ENCODE results near the gene ITPR2. TPM values are rescaled to one million over a fixed set of nuclear protein-coding genes. Genes with fewer than 3 reads are reported as not detected.

ITPR2 gene
- total and polyA plus RNA-seq, 2 of the 8 experiments (the other 6 are each of a cell fraction or from before 2014, with no cell fraction given): 4.1 to 48.3 TPM

- POLR2A ChIA-PET (ENCODE audit: partially characterized antibody): no interaction called here
- Histone ChIP-seq H3K56ac (replicated peaks; ENCODE audit: insufficient read length, low read depth, low read length) (no peak overlapping the region), H4K20me1 (replicated peaks in 1 of 2; ENCODE audit: control insufficient read depth in 1 of 2, insufficient read depth in 2 of 2, low read length in 2 of 2) (no peaks in the 10 kb centered on the region), H4K91ac (replicated peaks; ENCODE audit: insufficient read length, low read length) (no peak overlapping the region), H3K18ac (ENCODE audit: extremely low read depth, low read length) (no peak overlapping the region), H2BK20ac (ENCODE audit: low read length) (no peak overlapping the region), H2AK5ac (ENCODE audit: low read depth, low read length) (no peak overlapping the region), H3K23me2 (ENCODE audit: low read depth, low read length) (no peaks in the 10 kb centered on the region), H3K4me2 (ENCODE audit: insufficient read depth in 1 of 2, low read depth in 2 of 2, low read length in 2 of 2) (no peak overlapping the region), H3K27ac (ENCODE audit: low read depth, low read length) (no peak overlapping the region), H3K79me1 (ENCODE audit: low read depth, low read length) (no peaks in the 10 kb centered on the region), H3K36me3 (ENCODE audit: control insufficient read depth in 2 of 4, insufficient read depth in 4 of 4, low read length in 3 of 4) (no peaks in the 10 kb centered on the region; a peak in 1 of 8 replicates), H3K4me3 (ENCODE audit: extremely low read depth in 1 of 4, insufficient read depth in 2 of 4, low read depth in 3 of 4, low read length in 4 of 4) (no peak overlapping the region), H2BK12ac (ENCODE audit: low read depth, low read length) (no peak overlapping the region), H3K9ac (replicated peaks in 1 of 4; ENCODE audit: extremely low read depth in 1 of 4, low read depth in 3 of 4, low read length in 3 of 4) (no peak overlapping the region), H3K23ac (ENCODE audit: insufficient read length) (no peak overlapping the region), H2BK5ac (ENCODE audit: low read depth, low read length) (no peak overlapping the region), H4K8ac (ENCODE audit: extremely low read depth, insufficient read depth, low read length) (no peak overlapping the region), H2BK120ac (replicated peaks; ENCODE audit: low read depth, low read length) (no peak overlapping the region), H4K5ac (ENCODE audit: insufficient read length, low read depth, low read length) (no peak overlapping the region), H3K27me3 (replicated peaks in 1 of 4; ENCODE audit: control insufficient read depth in 3 of 4, extremely low read depth in 1 of 4, insufficient read depth in 3 of 4, low read length in 3 of 4) (no peaks in the 10 kb centered on the region), H2AFZ (ENCODE audit: low read length) (no peak overlapping the region), H3K9me3 (ENCODE audit: insufficient read depth in 2 of 2, low read depth in 1 of 2, low read length in 1 of 2) (no peaks in the 10 kb centered on the region), H3K14ac (ENCODE audit: insufficient read length) (no peak overlapping the region), H3K4ac (replicated peaks; ENCODE audit: insufficient read length, low read depth, low read length) (no peak overlapping the region), H3K4me1 (replicated peaks in 1 of 4; ENCODE audit: control insufficient read depth in 3 of 4, insufficient read depth in 4 of 4, low read length in 3 of 4) (no peaks in the 10 kb centered on the region; a peak in 1 of 7 replicates), H3K79me2 (ENCODE audit: control insufficient read depth in 1 of 2, insufficient read depth in 2 of 2, low read length in 2 of 2) (no peaks in the 10 kb centered on the region), H2BK15ac (ENCODE audit: low read length) (no peak overlapping the region)
- TF ChIP-seq CBX5 (IDR thresholded peaks at IDR 0.05; ENCODE audit: low read depth, low read length) (no peak), BACH1 (IDR thresholded peaks at IDR 0.05; ENCODE audit: low read length) (no peak), SP1 (IDR thresholded peaks at IDR 0.05; ENCODE audit: low read depth, low read length) (no peak), GTF2F1 (IDR thresholded peaks at IDR 0.05; ENCODE audit: borderline replicate concordance, low read depth, low read length) (no peak), TAF1 (IDR thresholded peaks at IDR 0.05; ENCODE audit: low read depth, low read length) (no peak), YY1 (IDR thresholded peaks at IDR 0.05; ENCODE audit: low read depth, low read length) (no peak), HDAC6 (IDR thresholded peaks at IDR 0.05; ENCODE audit: low read depth, low read length) (no peak), RFX5 (IDR thresholded peaks at IDR 0.05; ENCODE audit: borderline replicate concordance, low read depth, low read length) (no peak), CTBP2 (IDR thresholded peaks at IDR 0.05; ENCODE audit: borderline replicate concordance, insufficient read depth, insufficient read length, low read length) (no peak), RXRA (IDR thresholded peaks at IDR 0.05; ENCODE audit: insufficient read depth, low read depth, low read length) (no peak), JUND (IDR thresholded peaks at IDR 0.05; ENCODE audit: low read length) (no peak)
- 95% methylated on average over 2 of the region's 2 CpGs; no CpG with 5 or more reads in 1 of the 2 experiments for WGBS, 2 experiments (ENCODE audit: extremely low coverage in 1 of 2, insufficient coverage in 1 of 2, insufficient read length in 1 of 2, insufficient replicate concordance in 2 of 2, low coverage in 1 of 2, low lambda C conversion rate in 2 of 2, missing lambda C conversion rate in 1 of 2)
- FAIRE-seq (no peak), DNase-seq (ENCODE audit: low read depth in 1 of 2, low spot score in 2 of 2) (no peak)
- CTCF ChIA-PET (ENCODE audit: partially characterized antibody): no interaction called here
Measured at GRCh38 chr12:26580619-26581018, 252.4 kb downstream of the ITPR2 start.
